ENCODE measurements around the gene MS4A10. TPM values are rescaled to one million over a fixed set of nuclear protein-coding genes. Genes with fewer than 3 reads are reported as not detected.

Gene MS4A10
- total and polyA plus RNA-seq, 2 of the 8 experiments (the other 6 are each of a cell fraction or from before 2014, with no cell fraction given): not detected

GRCh38 chr11:60766547-60766946 is 18.6 kb upstream of the MS4A10 start (continued):
- TF ChIP-seq SIN3A (conservative IDR thresholded peaks at IDR 0.05 in 1 of 2, IDR thresholded peaks at IDR 0.05 in 1 of 2; ENCODE audit: low read depth in 1 of 2, low read length in 2 of 2): no peak
- TF ChIP-seq RFX5 (IDR thresholded peaks at IDR 0.05; ENCODE audit: borderline replicate concordance, low read depth, low read length): no peak

All from H1 (cell line).